GM19328 (cell line): ENCODE data around the gene FRAS1.
"Not testable (repeated sequence)": the region's sequence is repeated elsewhere in the genome, so short reads cannot be mapped to it uniquely, and the experiment has no call there.

ENCODE experiments used
- ATAC-seq: cut with Tn5 transposase; IDR thresholded peaks from one replicate; pipeline ENCODE4 v1.9.1; 2021; ENCODE audit warnings: mild to moderate bottlenecking, moderate library complexity; ENCODE audit not compliant: unreplicated experiment

FRAS1 gene

DNA sequence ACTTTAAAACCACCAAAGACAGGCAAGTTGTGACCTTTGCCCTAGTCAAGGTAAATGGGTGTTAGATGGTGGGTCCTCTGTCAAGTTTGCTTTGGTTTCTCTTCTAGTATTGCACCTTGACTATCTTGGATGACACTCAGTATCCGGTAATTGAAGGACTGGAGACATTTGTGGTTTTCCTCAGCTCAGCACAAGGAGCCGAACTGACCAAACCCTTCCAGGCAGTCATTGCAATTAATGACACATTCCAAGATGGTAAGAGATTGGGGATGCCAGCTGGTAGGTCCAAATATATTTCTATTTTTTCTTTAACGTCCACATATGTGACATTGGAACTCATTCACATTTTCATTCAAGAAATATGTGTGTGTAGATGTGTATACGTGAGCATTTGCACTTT, 425.2 kb downstream of the FRAS1 start:
- ATAC-seq = no peak

DNA sequence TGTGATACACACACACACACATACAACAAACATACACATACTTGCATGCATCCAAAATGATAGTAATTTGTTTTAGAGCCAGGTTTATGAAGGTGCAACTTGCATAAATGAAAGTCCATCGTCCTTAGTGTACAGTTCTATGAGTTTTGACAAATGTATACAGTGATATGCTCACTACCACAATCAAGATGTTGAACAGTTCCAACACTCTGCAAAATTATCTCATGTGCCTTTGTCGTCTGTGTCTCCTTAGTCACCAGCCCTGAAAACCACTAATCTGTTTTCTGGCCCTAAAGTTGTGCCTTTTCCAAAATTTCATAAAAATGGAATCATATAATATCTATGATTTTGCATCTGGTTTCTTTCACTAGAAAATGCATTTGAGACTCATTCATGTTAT, 426.7 kb downstream of the FRAS1 start:
- ATAC-seq = no peak

DNA sequence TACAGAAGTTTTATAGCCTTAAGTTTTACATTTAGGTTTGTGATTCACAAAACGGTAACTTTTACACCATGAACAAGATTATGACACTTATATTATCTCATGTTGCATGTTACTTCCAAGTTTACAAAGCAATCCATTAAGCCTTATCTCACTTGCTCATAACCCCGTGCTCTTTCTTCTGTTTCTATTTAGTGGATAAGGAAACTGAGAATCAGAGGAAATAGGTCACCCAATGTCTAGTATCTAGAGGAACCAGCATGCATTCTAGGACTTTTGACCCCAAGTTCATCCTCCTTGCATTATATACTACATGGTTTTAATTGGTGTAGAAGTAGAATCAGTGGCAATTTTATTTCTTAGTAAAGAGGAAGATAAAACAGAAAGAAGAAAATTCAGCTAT, 427.5 kb downstream of the FRAS1 start:
- no peak for ATAC-seq

DNA sequence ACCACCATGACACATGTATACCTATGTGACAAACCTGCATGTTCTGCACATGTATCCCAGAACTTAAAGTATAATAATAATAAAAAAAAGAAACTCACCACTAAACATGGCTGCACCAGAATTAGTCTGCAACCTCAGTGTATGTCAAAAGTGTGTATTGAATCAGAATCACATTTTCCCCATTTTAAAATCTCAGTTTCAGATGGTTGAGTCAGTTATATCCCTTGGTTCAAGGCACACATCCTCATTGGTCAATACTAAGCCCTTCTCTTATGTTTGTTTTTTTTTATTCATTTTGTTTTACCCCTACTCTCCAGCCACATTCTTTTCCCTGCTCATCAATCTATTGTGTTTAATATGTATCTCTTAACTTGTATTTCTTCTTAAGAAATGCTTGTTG, 436.6 kb downstream of the FRAS1 start:
- no peak for ATAC-seq

DNA sequence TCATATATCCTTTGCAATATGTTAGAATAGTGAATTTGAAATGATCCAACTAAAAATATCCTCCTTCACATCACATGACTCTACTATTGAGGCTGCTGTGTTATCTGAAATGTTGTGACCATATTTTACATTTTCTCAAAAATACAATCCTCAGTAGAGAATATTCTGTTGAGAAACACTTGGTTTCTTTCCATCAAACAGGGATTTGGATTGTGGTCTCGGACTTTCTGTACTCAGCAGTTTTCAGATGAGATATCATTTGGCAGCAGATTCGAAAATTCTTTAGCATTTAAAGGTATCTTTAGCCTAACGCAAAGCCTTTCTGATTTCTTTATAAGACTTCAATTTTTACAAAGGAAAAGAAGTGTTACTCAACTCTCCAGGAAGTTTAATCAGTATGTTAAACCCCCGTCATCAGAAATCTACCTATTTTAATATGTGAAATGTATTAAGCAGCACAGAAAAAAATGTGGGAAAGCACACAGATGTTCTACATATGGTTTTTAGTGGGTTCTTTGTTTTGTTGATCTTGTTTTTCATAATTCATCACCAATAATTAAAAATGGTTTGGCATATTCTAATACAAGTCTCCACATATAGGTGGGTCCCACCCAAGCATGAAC, 439.0 kb downstream of the FRAS1 start:
- ATAC-seq = no peak

DNA sequence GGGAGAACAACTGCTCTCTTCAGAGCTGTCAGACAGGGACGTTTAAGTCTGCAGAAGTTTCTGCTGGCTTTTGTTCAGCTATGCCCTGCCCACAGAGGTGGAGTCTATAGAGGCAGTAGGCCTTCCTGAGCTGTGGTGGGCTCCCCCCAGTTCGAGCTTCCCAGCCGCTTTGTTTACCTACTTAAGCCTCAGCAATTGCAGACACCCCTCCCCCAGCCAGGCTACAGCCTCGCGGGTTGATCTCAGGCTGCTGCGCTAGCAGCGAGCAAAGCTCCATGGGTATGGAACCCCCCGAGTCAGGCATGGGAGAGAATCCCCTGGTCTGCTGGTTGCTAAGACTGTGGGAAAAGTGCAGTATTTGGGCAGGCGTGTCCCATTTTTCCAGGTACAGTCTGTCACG, 449.1 kb downstream of the FRAS1 start:
- ATAC-seq = not testable (repeated sequence)

- ATAC-seq = no peak
Observed at GRCh38 chr4:78509043-78509442, 451.9 kb downstream of the FRAS1 start.

DNA sequence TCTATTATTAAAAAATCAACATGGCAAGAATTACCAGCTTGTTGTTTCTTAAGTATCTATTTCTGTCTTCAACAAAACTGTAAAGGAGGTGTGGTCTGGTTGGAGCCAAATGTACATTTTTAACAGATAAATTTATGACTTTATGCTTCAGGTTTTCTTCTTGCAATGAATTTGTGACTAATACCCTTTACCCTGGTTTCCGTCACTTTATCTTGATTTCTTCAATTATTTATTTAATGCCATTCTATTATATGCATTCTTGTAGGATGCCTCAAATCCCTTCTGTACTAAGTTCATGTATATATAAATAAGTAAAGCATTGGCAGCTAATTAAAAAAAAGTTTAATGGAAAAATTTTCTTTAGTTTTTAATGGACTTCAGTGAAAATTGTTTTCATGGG, 453.0 kb downstream of the FRAS1 start:
- no peak for ATAC-seq

GRCh38 chr4:78510681-78511080, 453.6 kb downstream of the FRAS1 start:
- no peak for ATAC-seq

- no peak for ATAC-seq
Observed at GRCh38 chr4:78512357-78512920, 455.3 kb downstream of the FRAS1 start.

DNA sequence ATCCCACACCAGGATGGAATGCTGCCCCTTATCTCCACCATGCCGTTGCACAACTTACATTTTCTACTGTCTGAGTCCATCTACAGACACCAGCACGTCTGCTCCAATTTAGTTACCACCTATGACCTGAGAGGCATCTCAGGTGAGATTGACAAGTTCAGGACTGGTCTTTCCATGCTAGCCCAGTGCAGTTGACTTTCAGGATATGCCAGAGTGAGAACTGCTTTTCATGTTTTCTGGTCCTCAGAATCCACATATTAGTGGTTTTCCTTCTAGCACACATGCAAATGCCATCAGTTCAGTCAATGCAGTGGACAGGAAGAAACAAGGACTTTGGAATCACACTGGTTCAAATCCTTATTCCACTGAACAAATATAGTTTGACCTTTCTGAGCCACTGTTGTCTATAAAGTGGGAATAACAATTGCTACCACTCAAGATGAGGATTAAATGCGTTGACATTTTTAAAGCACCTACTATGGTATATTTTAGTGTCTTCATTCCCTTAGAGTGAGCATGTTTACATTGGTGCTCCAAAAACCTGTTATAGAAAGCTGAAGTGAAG, 456.4 kb downstream of the FRAS1 start:
- ATAC-seq = no peak

DNA sequence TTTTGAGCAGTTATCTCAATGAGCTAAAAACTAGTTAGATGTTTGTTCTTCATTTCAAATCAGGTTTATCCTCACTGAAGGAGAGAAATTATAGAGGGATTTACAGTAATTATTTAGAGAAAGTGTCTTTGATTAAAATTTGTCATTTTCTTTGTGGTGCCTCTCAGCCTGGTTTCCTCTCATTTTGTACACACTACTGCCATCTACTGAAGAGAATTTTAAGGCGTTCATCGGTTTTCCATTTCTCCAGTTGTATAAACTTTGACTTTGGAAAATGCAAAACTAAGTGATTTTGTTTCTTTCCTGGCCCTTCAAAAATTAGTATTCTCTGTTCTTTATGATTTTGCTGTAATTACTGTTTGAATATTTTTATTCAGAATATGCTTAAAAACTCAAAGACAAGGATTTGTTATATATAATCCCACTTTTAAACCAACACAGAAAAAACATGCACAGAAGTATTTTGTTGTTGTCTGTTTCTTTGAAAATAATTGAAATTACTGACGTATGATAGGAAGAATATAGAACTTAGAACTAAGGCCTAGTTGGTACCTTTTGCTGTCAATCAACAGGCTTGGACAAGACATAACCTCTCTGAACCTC, 460.0 kb downstream of the FRAS1 start:
- ATAC-seq = no peak

DNA sequence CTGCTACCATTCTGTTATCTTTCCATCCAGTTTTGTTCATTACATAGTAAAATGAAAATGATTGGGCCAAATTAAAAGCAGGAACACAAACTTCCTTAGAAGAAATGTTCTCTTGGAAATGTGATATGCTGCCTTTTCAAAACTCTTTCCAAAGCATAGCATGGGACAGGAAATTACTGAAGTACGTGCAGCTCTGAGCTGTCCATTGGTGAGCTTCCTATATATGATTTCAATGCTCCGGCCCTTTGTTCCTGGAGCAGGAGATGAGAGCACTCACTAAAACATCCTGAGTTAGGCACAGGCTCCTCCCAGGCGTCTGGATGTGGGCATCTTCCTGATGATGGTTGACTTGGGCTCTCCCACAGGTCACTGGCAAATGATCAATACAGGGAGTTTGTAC, 461.4 kb downstream of the FRAS1 start:
- no peak for ATAC-seq

DNA sequence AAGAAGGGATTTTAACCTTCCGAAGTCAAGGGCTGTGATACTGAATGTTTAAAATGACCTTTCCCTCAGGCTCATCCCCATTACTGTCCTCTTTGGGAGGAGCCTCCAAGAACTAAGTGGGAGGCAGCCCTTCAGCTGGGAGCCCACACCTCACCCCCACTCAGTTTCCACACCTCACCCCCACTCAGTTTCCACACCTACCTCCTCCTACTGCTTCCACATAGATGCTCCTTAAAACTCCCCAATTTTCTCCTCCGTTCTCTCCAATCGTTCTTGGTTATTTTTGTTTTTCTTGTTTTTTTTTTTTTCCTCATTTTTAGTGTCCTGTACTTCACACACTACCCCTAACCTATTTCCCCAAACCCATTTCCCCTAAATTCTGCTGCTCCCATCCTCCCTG, 462.8 kb downstream of the FRAS1 start:
- ATAC-seq = no peak

- no peak for ATAC-seq
Observed at GRCh38 chr4:78520808-78521226, 463.7 kb downstream of the FRAS1 start.

DNA sequence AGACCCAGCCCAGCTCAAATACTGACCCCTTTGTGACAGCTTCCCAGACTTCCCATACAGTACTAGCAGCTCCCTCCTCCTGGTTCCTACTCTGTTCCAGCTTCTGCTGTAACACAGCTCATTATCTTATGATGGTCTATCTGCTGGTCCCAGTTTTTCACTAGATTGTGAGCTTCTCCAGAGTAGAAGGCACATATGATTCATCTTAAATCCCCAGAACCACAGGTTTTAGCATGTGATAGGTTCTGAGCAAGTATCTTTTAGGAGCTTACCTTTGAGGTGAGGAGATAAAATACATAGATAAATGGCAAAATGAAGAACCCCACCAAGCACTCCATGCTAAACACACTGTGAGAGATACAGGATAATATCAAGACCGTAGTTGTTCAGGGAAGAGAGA, 466.9 kb downstream of the FRAS1 start:
- ATAC-seq = no peak

- ATAC-seq = no peak
Observed at GRCh38 chr4:78525559-78525958, 468.4 kb downstream of the FRAS1 start.

- ATAC-seq = no peak
Observed at GRCh38 chr4:78527103-78527502, 470.0 kb downstream of the FRAS1 start.

- ATAC-seq = no peak
Observed at GRCh38 chr4:78527555-78527954, 470.4 kb downstream of the FRAS1 start.

DNA sequence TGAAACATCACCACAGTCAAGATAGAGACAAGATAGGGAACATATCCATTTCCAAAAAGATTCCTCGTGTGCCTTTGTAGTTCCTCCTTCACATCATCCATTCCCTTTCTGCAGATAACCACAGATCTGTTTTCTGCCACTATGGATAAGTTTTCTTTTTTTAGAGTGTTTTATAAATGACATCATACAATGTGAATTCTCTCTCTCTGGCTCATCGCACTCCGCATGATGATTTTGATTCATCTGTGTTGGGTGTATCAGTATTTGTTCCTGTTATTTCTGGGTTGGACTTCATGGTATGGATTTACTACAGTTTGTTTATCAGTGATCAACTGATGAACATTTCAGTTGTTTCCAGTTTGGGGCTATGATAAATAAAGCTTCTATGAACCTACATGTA, 471.2 kb downstream of the FRAS1 start:
- no peak for ATAC-seq

GRCh38 chr4:78529569-78530209, 472.6 kb downstream of the FRAS1 start:
- no peak for ATAC-seq

DNA sequence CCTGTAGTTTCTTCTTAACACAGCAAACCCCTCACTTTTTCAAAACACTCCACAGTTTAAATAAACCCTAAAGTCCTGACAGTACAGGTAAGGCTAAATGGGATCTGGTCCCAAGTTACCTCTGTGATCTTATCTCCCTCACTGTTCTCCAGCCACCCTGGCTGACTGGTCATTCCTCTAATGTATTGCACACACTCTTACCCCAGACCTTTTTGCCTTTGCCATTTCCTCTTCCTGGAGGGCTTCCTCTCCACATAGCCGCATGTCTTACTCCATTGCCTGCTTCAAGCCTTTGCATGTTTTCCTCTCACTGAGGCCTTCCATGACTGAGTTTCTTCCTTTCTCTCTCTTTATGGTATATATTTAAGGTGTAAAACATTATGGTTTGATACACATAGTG, 474.9 kb downstream of the FRAS1 start:
- ATAC-seq = no peak
